B cell (primary cell): ENCODE results near the gene KDELR3. TPM values are rescaled to one million over a fixed set of nuclear protein-coding genes. Genes with fewer than 3 reads are reported as not detected.

Experiments used
- ATAC-seq: fragments of 200-7000 bp; cut with Tn5 transposase; one replicate; pipeline ENCODE4 v1.10.0; 2021; ENCODE audit warnings: low read depth, mild to moderate bottlenecking, moderate number of reproducible peaks, moderate library complexity
- CTCF ChIA-PET: fragments of 350-600 bp; sonication (Branson Sonifier 250); formaldehyde crosslinking; loops from one replicate; lab custom pipeline; 2021; ENCODE audit warnings: antibody characterized with exemption, inconsistent platforms; lab: Charles Lee
- POLR2A ChIA-PET: fragments of 350-600 bp; sonication (Branson Sonifier 250); formaldehyde crosslinking; loops from one replicate; lab custom pipeline; 2021; ENCODE audit warnings: antibody characterized with exemption; lab: Charles Lee
- DNase-seq: peaks from one replicate; pipeline ENCODE4 v3.0.0; 2013
- H2AFZ ChIP-seq: 2 replicates; pipeline ENCODE4 v1.6.1; 2012; ENCODE audit warnings: mild to moderate bottlenecking, low read depth, low read length; ENCODE audit not compliant: insufficient read depth, poor library complexity, severe bottlenecking
- H3K27ac ChIP-seq, 2 donors: 1 replicate in 1 of 2; 2 replicates in 1 of 2; pipeline ENCODE4 v1.5.1; 2012 to 2013; ENCODE audit warnings: low read length in 2 of 2, mild to moderate bottlenecking in 2 of 2, moderate library complexity in 1 of 2
- H3K27me3 ChIP-seq, 4 experiments: fragments of 200-600 bp in 1 of 4; sonication (generic) in 1 of 4; replicated peaks in 1 of 4; 1 replicate in 2 of 4; 2 replicates in 2 of 4; pipeline versions ENCODE4 v1.6.1 to v1.7.0; 2013 to 2016; ENCODE audit warnings: low read length in 3 of 4, mild to moderate bottlenecking in 2 of 4, mixed read lengths in 1 of 4, moderate library complexity in 1 of 4; ENCODE audit not compliant: insufficient read depth in 4 of 4, control insufficient read depth in 3 of 4; ENCODE audit errors: control extremely low read depth in 1 of 4
- H3K36me3 ChIP-seq, 2 experiments: replicated peaks in 1 of 2; 1 replicate in 1 of 2; 2 replicates in 1 of 2; pipeline versions ENCODE4 v1.6.1 to v1.7.1; 2013; ENCODE audit warnings: low read length in 1 of 2; ENCODE audit not compliant: insufficient read depth in 2 of 2, control insufficient read depth in 1 of 2; ENCODE audit errors: control extremely low read depth in 1 of 2, extremely low read depth in 1 of 2
- H3K4me1 ChIP-seq, 2 donors: fragments of 200-600 bp in 1 of 2; sonication (generic) in 1 of 2; 1 replicate in 1 of 2; 2 replicates in 1 of 2; pipeline versions ENCODE4 v1.5.1 to v1.6.1; 2013 to 2017; ENCODE audit warnings: low read length in 2 of 2; ENCODE audit not compliant: control insufficient read depth in 2 of 2, insufficient read depth in 2 of 2
- H3K4me2 ChIP-seq: replicated peaks from 2 replicates; pipeline ENCODE3; 2012; ENCODE audit warnings: mild to moderate bottlenecking, low read depth, low read length; ENCODE audit not compliant: poor library complexity, severe bottlenecking
- H3K4me3 ChIP-seq, 5 experiments: fragments of 200-600 bp in 1 of 5; sonication (generic) in 1 of 5; 1 replicate in 3 of 5; 2 replicates in 2 of 5; pipeline versions ENCODE4 v1.5.1 to v1.7.0; 2011 to 2016; ENCODE audit warnings: low read length in 4 of 5, mild to moderate bottlenecking in 4 of 5, low read depth in 2 of 5, control low read depth in 1 of 5, moderate library complexity in 1 of 5; ENCODE audit not compliant: insufficient read depth in 1 of 5; ENCODE audit errors: control extremely low read depth in 1 of 5, extremely low read depth in 1 of 5
- H3K79me2 ChIP-seq: fragments of 200-600 bp; sonication (generic); one replicate; pipeline ENCODE4 v1.6.0; 2016; ENCODE audit warnings: low read length; ENCODE audit not compliant: control insufficient read depth, insufficient read depth
- H3K9ac ChIP-seq: fragments of 200-600 bp; sonication (generic); 2 replicates; pipeline ENCODE4 v1.6.1; 2017; ENCODE audit warnings: mild to moderate bottlenecking, low read length, moderate library complexity
- H3K9me3 ChIP-seq, 3 donors: one replicate each; pipeline versions ENCODE4 v1.6.1 to v1.7.1; 2013; ENCODE audit warnings: low read length in 2 of 3; ENCODE audit not compliant: control insufficient read depth in 2 of 3, insufficient read depth in 1 of 3; ENCODE audit errors: control extremely low read depth in 1 of 3
- H4K20me1 ChIP-seq: 2 replicates; pipeline ENCODE4 v1.6.0; 2012; ENCODE audit warnings: mild to moderate bottlenecking, low read length; ENCODE audit not compliant: insufficient read depth, control insufficient read depth, poor library complexity, severe bottlenecking
- H3K27ac Mint-ChIP-seq: one replicate; pipeline ENCODE4 v1.8.0; 2021; ENCODE audit warnings: mixed read lengths
- H3K27me3 Mint-ChIP-seq: one replicate; pipeline ENCODE4 v1.8.0; 2021; ENCODE audit warnings: mixed read lengths
- H3K4me1 Mint-ChIP-seq: one replicate; pipeline ENCODE4 v1.8.0; 2021; ENCODE audit warnings: mixed read lengths
- H3K4me3 Mint-ChIP-seq: one replicate; pipeline ENCODE4 v1.8.0; 2021; ENCODE audit warnings: mixed read lengths
- H3K9me3 Mint-ChIP-seq: one replicate; pipeline ENCODE4 v1.8.0; 2022; ENCODE audit warnings: mixed read lengths; ENCODE audit not compliant: insufficient read depth
- EZH2 ChIP-seq: IDR thresholded peaks from 2 replicates; pipeline ENCODE4 v1.6.1; 2012; ENCODE audit warnings: borderline replicate concordance, low read depth, mild to moderate bottlenecking, moderate library complexity, low read length; ENCODE audit not compliant: insufficient read depth, poor library complexity, severe bottlenecking
- WGBS: methylation state at CpG from one replicate; pipeline ENCODE4 v1.1.5; 2013; ENCODE audit warnings: missing lambda C conversion rate; ENCODE audit not compliant: insufficient coverage; 5-methylcytosine and 5-hydroxymethylcytosine counted together
- intact Hi-C: fragments of 100-400 bp; cut with micrococcal nuclease; formaldehyde crosslinking; loops from one replicate; pipeline ENCODE4 v1.10.0; 2022
- polyA plus RNA-seq: library from polyadenylated mRNA; depleted of rRNA; stranded (reverse); fragments of >200 nt; gene quantifications from 2 replicates; pipeline ENCODE4 v1.2.3, GENCODE V29; 2012
- total RNA-seq, 2 donors: library from RNA; stranded (reverse); fragments of 120-200 nt in 1 of 2; gene quantifications; 1 replicate in 1 of 2; 2 replicates in 1 of 2; pipeline versions ENCODE4 v1.2.3 to v1.2.4, GENCODE V29; 2013 to 2022
- TF ChIP-seq, protein P1 (sequence below): fragments of 200-600 bp; IDR thresholded peaks from one replicate; pipeline ENCODE4 v1.8.0; 2022; ENCODE audit warnings: antibody characterized with exemption, mild to moderate bottlenecking

Gene KDELR3
- total and polyA plus RNA-seq, 2 donors (not counting 1 experiment from before 2014, with no cell fraction given) = not detected

DNA sequence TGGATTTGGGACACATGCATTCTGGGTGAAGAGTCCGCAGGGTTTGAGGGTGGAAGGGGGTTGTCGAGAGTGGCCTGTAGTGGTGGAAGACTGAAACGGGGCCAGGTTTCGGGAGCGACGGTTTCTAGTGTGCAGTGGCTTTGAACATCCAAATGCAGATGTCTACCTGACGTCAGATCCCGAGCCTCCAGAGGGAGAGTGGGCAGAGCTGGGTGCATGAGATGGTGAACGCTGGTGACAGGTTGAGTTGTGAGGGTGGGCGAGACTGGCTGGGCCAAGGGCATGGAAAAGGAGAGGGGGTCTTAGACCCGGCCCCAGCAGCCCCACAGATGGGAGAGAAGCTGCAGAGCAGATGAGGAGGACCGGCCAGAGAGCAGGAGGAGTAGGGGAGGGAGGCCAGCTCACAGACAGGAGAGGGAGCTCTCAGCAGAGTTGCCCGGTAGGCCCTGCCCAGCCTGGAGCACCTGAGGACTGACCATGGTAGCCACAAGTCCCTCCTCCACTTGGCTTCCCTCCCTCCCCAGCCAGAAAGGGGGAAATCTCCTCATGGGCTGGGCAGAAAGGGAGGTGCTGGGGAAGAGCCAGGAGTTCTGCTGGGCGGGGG lies 27.0 kb upstream of the KDELR3 start:
- no peak for TF ChIP-seq EZH2
- TF ChIP-seq, protein P1, sequence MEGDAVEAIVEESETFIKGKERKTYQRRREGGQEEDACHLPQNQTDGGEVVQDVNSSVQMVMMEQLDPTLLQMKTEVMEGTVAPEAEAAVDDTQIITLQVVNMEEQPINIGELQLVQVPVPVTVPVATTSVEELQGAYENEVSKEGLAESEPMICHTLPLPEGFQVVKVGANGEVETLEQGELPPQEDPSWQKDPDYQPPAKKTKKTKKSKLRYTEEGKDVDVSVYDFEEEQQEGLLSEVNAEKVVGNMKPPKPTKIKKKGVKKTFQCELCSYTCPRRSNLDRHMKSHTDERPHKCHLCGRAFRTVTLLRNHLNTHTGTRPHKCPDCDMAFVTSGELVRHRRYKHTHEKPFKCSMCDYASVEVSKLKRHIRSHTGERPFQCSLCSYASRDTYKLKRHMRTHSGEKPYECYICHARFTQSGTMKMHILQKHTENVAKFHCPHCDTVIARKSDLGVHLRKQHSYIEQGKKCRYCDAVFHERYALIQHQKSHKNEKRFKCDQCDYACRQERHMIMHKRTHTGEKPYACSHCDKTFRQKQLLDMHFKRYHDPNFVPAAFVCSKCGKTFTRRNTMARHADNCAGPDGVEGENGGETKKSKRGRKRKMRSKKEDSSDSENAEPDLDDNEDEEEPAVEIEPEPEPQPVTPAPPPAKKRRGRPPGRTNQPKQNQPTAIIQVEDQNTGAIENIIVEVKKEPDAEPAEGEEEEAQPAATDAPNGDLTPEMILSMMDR = no peak
- Histone ChIP-seq H4K20me1 (no peaks in the 10 kb centered on the region), H2AFZ (no peak overlapping the region), H3K4me3 (no peak overlapping the region), H3K9me3 (no peaks in the 10 kb centered on the region), H3K9ac (no peak overlapping the region), H3K79me2 (no peaks in the 10 kb centered on the region), H3K4me1 (no peaks in the 10 kb centered on the region), H3K4me2 (no peak overlapping the region), H3K27me3 (peaks cover 0 to 3% (median 0%) of the 10 kb centered on the region in 4 experiments), H3K27ac (no peak overlapping the region), H3K36me3 (no peaks in the 10 kb centered on the region)
- no peak overlapping the region for H3K27ac Mint-ChIP-seq
- intact Hi-C loops = no loop called here
- no peak overlapping the region for H3K4me3 Mint-ChIP-seq
- no peaks in the 10 kb centered on the region for H3K9me3 Mint-ChIP-seq
- CTCF ChIA-PET = no interaction called here
- DNase-seq (no peak), ATAC-seq (no peak)
- 93% methylated on average over 11 of the region's 14 CpGs for WGBS
- peaks cover 34% of the 10 kb centered on the region for H3K27me3 Mint-ChIP-seq
- H3K4me1 Mint-ChIP-seq = no peaks in the 10 kb centered on the region
- POLR2A ChIA-PET = no interaction called here

DNA sequence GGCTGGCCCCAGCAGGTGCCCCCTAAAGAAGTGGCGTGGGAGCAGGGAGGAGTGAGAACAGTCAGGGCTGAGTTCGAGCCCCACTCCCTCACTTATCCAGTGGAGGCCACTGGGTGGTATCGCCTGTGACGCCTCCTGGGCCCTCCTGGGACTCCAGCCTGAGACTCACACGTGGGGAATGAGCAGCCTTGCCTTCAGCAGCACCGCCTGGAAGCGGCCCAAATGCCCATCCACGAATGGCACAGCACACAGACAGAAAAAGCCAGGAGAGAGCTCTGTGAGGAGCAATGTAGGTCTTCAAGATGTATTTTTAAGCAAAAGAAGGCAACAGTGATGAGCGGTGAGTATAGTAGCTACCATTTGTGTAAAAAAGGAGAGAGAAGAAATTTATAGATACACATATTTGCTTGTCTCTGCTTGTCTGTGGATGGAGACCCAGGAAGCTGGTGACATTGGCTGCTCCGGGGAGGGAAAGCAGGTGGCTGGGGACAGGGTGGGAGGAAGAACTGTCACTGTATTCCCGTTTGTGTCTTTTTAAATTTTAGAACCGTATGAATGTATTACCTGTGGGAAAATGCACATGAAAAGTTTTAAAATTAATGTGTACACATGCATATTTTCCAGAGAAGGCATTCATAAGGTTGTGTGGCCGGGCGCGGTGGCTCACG lies 26.1 kb upstream of the KDELR3 start:
- no peak for ATAC-seq
- ChIA-PET CTCF (no interaction called here), POLR2A (interaction anchor here (0.7 kb wide), 1 partner anchor 1681 kb away, joined by 5 read pairs; no protein-coding TSS in a partner anchor)
- Histone ChIP-seq H3K9me3 (no peaks in the 10 kb centered on the region), H3K4me1 (no peaks in the 10 kb centered on the region), H3K4me3 (no peak overlapping the region), H2AFZ (no peak overlapping the region), H3K36me3 (no peaks in the 10 kb centered on the region), H4K20me1 (no peaks in the 10 kb centered on the region), H3K79me2 (no peaks in the 10 kb centered on the region), H3K27me3 (peaks cover 0 to 3% (median 0%) of the 10 kb centered on the region in 4 experiments), H3K27ac (no peak overlapping the region), H3K9ac (no peak overlapping the region), H3K4me2 (no peak overlapping the region)
- no peak for DNase-seq
- Mint-ChIP-seq H3K27me3 (peaks cover 31% of the 10 kb centered on the region), H3K4me3 (no peak overlapping the region), H3K9me3 (no peaks in the 10 kb centered on the region), H3K4me1 (no peaks in the 10 kb centered on the region), H3K27ac (no peak overlapping the region)
- 77% methylated on average over 10 of the region's 16 CpGs for WGBS
- intact Hi-C loops = no loop called here
- TF ChIP-seq, protein P1 = no peak
- no peak for TF ChIP-seq EZH2
